Measurements from ENCODE around the gene PRPF40A.

Gene PRPF40A

DNA sequence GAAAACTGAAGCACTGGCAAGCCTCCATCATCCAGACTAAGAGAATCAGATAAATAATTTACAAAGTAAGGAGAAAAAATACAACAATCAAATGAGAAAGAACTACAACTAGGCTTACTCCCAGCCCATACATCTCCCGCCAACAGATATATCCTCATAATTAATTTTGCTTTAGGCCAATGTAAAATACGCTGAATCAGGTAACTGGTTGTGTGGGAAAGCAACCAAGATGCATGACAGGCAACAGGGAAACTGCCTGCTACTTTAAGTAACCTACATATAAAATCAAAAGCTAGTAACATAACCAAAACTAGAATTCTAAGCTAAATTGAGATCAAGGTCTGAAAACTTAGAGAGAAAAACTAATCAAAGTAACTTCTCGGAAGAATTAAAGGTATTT lies 21.5 kb downstream of the PRPF40A start:
- no peak for TF ChIP-seq CTCF (IDR thresholded peaks at IDR 0.05; ENCODE audit: low read length, missing control alignments)
- no peak for DNase-seq (ENCODE audit: low read depth)
- no peak overlapping the region for H3K4me3 ChIP-seq (replicated peaks; ENCODE audit: low read depth, low read length)

- peak; percentile 60 for DNase-seq (ENCODE audit: low read depth)
- peak overlapping the region; percentile 37 for H3K4me3 ChIP-seq (replicated peaks; ENCODE audit: low read depth, low read length)
- TF ChIP-seq CTCF (IDR thresholded peaks at IDR 0.05; ENCODE audit: low read length, missing control alignments), result no peak
Measured at GRCh38 chr2:152694161-152694661, 23.1 kb downstream of the PRPF40A start.

GRCh38 chr2:152693033-152693432 lies 24.2 kb downstream of the PRPF40A start:
- no peak for TF ChIP-seq CTCF (IDR thresholded peaks at IDR 0.05; ENCODE audit: low read length, missing control alignments)
- DNase-seq (ENCODE audit: low read depth), result no peak
- no peak overlapping the region for H3K4me3 ChIP-seq (replicated peaks; ENCODE audit: low read depth, low read length)

DNA sequence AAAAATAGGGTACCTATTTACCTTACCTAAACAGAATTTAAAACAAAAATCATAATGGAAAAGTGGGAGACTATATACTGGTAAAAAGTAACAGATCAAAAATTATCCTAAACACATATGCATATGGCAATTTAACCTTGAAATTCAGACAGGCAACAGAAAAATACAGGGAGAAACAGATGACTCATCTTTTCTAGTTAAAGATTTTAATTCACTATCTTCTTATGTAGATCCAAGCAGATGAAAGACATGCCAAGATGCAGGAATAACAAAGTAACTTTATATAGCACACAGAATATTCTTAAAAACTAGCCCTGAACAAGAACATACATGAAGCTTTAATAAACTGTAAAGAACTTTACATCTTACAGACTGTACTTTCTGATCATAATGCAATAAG lies 30.9 kb downstream of the PRPF40A start:
- H3K4me3 ChIP-seq (replicated peaks; ENCODE audit: low read depth, low read length), result no peak overlapping the region
- no peak for DNase-seq (ENCODE audit: low read depth)

DNA sequence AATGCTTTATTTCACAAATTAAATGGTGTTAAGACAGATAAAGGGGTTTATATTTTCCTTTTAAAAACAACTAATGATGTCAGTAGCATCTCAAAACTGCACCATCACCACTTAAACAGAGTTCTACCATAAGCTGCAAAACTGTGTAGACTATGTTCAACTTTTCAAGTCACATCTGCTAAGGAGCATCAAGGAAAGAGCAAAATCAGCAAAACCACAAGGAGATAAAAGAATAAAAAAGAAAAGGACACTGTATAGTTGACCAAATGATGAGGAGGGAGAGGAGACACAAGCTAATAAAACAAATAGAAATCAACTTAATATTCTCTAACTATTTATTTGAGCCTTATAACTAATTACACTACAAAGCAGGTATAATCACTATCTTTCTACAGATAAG lies 33.9 kb downstream of the PRPF40A start:
- no peak overlapping the region for H3K4me3 ChIP-seq (replicated peaks; ENCODE audit: low read depth, low read length)
- TF ChIP-seq CTCF (IDR thresholded peaks at IDR 0.05; ENCODE audit: low read length, missing control alignments), result no peak
- DNase-seq (ENCODE audit: low read depth), result no peak

More for the DNA sequence above, 30.9 kb downstream of the PRPF40A start:
- no peak for TF ChIP-seq CTCF (IDR thresholded peaks at IDR 0.05; ENCODE audit: low read length, missing control alignments)

- no peak for DNase-seq (ENCODE audit: low read depth)
- TF ChIP-seq CTCF (IDR thresholded peaks at IDR 0.05; ENCODE audit: low read length, missing control alignments), result no peak
- no peak overlapping the region for H3K4me3 ChIP-seq (replicated peaks; ENCODE audit: low read depth, low read length)
Measured at GRCh38 chr2:152682663-152683062, 34.6 kb downstream of the PRPF40A start.

- no peak for DNase-seq (ENCODE audit: low read depth)
- TF ChIP-seq CTCF (IDR thresholded peaks at IDR 0.05; ENCODE audit: low read length, missing control alignments), result no peak
- no peak overlapping the region for H3K4me3 ChIP-seq (replicated peaks; ENCODE audit: low read depth, low read length)
Measured at GRCh38 chr2:152678808-152679207, 38.5 kb downstream of the PRPF40A start.

All from fibroblast of pulmonary artery (primary cell).